ENCODE measurements around the gene FHOD3. TPM values are rescaled to one million over a fixed set of nuclear protein-coding genes. Genes with fewer than 3 reads are reported as not detected.

FHOD3 gene
- total RNA-seq, 1 experiment from 2014 or later = 10.6 TPM

DNA sequence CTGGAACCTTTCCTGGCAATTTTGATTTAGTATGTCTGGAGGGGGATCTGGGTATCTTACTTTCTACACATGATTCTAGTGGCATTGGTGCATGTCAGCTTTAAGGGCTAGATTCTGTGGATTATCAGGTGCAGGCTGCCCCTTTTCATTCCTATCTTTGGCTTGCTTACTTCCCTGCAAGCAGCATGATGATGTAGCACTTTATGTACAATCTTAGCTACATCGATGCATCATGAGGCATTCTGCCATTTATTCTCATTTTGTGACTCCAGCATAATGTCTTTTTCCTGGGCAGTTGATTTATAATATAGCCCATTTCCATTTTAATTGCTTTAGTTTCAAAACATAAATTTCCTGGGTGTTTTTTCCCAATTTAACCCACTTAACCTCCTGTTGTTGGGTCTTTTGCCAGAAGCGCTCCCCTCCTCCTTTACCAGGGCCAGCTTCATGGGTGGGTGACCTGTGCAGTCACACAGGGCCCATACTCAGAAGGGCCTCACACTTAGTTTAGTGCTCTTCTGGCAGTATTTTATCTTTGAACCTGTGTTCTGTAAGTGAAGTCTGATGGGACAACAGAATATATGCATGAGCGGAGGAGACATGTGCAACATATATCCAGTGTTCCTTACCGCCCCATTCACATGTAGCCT, 495.2 kb downstream of the FHOD3 start:
- Histone ChIP-seq H3K36me3 (ENCODE audit: low read depth) (no peaks in the 10 kb centered on the region), H3K9me2 (ENCODE audit: insufficient read depth) (no peaks in the 10 kb centered on the region), H2AFZ (no peak overlapping the region), H3K27me3 (ENCODE audit: insufficient read depth, low read depth) (no peaks in the 10 kb centered on the region), H3K79me2 (ENCODE audit: low read depth) (no peaks in the 10 kb centered on the region), H3F3A (ENCODE audit: insufficient read depth, low read depth) (no peaks in the 10 kb centered on the region), H3K27ac (no peak overlapping the region), H3K4me3 (no peak overlapping the region), H4K20me1 (ENCODE audit: insufficient read depth) (no peaks in the 10 kb centered on the region), H3K4me2 (no peak overlapping the region), H3K9me3 (ENCODE audit: insufficient read depth, low read depth) (no peaks in the 10 kb centered on the region), H3K4me1 (replicated peaks; ENCODE audit: insufficient read depth) (no peaks in the 10 kb centered on the region)
- intact Hi-C loops (cut with micrococcal nuclease; ENCODE audit: unreplicated experiment) = no loop called here
- BruUV-seq (replicated peaks) = no TSS peak
- no peak for DNase-seq
- ChIA-PET POLR2A (ENCODE audit: unreplicated experiment) (no interaction called here), CTCF (no interaction called here)
- TF ChIP-seq EZH2 (IDR thresholded peaks at IDR 0.05; ENCODE audit: low read depth) = no peak
- TF ChIP-seq, protein P1, sequence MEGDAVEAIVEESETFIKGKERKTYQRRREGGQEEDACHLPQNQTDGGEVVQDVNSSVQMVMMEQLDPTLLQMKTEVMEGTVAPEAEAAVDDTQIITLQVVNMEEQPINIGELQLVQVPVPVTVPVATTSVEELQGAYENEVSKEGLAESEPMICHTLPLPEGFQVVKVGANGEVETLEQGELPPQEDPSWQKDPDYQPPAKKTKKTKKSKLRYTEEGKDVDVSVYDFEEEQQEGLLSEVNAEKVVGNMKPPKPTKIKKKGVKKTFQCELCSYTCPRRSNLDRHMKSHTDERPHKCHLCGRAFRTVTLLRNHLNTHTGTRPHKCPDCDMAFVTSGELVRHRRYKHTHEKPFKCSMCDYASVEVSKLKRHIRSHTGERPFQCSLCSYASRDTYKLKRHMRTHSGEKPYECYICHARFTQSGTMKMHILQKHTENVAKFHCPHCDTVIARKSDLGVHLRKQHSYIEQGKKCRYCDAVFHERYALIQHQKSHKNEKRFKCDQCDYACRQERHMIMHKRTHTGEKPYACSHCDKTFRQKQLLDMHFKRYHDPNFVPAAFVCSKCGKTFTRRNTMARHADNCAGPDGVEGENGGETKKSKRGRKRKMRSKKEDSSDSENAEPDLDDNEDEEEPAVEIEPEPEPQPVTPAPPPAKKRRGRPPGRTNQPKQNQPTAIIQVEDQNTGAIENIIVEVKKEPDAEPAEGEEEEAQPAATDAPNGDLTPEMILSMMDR (conservative IDR thresholded peaks at IDR 0.05) = no peak

DNA sequence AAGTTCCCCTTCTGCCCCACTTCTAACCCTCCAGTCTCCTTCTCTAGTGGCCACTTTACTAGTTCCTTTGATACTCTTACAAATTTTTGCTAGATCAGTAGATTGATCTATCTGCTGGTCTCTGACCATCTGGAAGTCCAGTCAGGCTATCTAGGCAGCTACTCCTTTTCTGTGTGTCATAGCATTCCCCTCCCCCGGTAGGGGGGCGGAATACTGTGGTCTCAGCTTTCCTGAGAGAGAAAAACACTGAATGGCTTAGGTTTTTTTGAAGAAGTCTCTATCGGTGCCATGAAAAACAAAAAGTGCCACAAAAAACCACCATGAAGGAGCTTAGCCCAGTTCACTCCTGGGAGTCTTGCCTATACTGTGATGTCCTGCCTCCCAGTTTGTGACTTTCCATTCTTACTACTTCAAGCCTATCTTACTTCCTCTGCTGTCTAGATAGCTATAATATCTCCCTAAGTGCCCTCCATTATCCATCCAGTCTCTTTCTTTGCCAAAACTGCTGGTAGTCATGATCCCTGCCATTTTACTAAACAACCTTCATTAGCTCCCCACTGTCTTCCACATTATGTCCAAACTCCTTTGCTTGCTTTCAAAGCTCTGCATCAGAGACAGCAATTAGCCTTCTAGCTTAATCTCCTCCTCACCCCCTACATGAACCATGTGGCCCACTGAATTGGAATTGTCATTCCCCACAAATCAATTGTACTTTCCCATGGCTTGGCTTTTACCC, 501.4 kb downstream of the FHOD3 start:
- POLR2A ChIA-PET (ENCODE audit: unreplicated experiment) = no interaction called here
- Histone ChIP-seq H3K9me2 (ENCODE audit: insufficient read depth) (no peaks in the 10 kb centered on the region), H3K9me3 (ENCODE audit: insufficient read depth, low read depth) (no peaks in the 10 kb centered on the region), H3F3A (ENCODE audit: insufficient read depth, low read depth) (no peaks in the 10 kb centered on the region), H3K4me1 (replicated peaks; ENCODE audit: insufficient read depth) (no peaks in the 10 kb centered on the region), H3K79me2 (ENCODE audit: low read depth) (no peaks in the 10 kb centered on the region), H3K27ac (no peak overlapping the region), H3K4me3 (no peak overlapping the region), H2AFZ (no peak overlapping the region), H4K20me1 (ENCODE audit: insufficient read depth) (no peaks in the 10 kb centered on the region), H3K27me3 (ENCODE audit: insufficient read depth, low read depth) (no peaks in the 10 kb centered on the region), H3K4me2 (no peak overlapping the region), H3K36me3 (ENCODE audit: low read depth) (no peaks in the 10 kb centered on the region)
- BruUV-seq (replicated peaks) = no TSS peak
- TF ChIP-seq, protein P1 (conservative IDR thresholded peaks at IDR 0.05) = no peak
- no peak for TF ChIP-seq EZH2 (IDR thresholded peaks at IDR 0.05; ENCODE audit: low read depth)
- intact Hi-C loops (cut with micrococcal nuclease; ENCODE audit: unreplicated experiment) = no loop called here
- no peak for DNase-seq
- CTCF ChIA-PET = no interaction called here

DNA sequence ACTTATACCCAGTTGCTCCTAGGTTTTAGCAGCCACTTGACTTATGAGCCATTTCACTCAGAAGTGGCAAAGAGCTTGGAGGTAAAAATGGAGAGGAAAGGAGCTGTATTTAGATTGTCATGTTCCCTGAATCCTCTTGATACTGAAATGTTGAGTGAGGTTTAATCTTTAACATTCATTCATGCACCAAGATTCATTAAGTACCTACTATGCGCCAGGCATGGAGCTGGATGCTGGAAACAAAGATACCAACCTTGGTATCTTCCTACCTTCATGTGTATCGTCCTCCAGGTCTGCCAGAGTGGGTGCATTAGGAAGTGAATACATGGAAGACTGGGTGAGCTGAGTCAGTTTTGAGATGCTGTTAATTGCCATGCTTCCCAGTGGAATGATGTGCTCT, 507.6 kb downstream of the FHOD3 start:
- Histone ChIP-seq H3K9me3 (ENCODE audit: insufficient read depth, low read depth) (no peaks in the 10 kb centered on the region), H3K9me2 (ENCODE audit: insufficient read depth) (no peaks in the 10 kb centered on the region), H3K4me3 (no peak overlapping the region), H3K36me3 (ENCODE audit: low read depth) (no peaks in the 10 kb centered on the region), H4K20me1 (ENCODE audit: insufficient read depth) (peaks cover 4% of the 10 kb centered on the region; the same call in 1 of the 2 replicates), H3K4me2 (no peak overlapping the region), H3K79me2 (ENCODE audit: low read depth) (no peaks in the 10 kb centered on the region), H3K4me1 (replicated peaks; ENCODE audit: insufficient read depth) (no peaks in the 10 kb centered on the region), H3K27me3 (ENCODE audit: insufficient read depth, low read depth) (no peaks in the 10 kb centered on the region), H3F3A (ENCODE audit: insufficient read depth, low read depth) (no peaks in the 10 kb centered on the region), H3K27ac (no peak overlapping the region), H2AFZ (no peak overlapping the region)
- TF ChIP-seq, protein P1 (conservative IDR thresholded peaks at IDR 0.05) = no peak
- TF ChIP-seq EZH2 (IDR thresholded peaks at IDR 0.05; ENCODE audit: low read depth) = no peak
- ChIA-PET POLR2A (ENCODE audit: unreplicated experiment) (no interaction called here), CTCF (no interaction called here)
- no peak for DNase-seq
- no TSS peak for BruUV-seq (replicated peaks)
- intact Hi-C loops (cut with micrococcal nuclease; ENCODE audit: unreplicated experiment) = loop anchor here (10.0 kb wide), 1 partner anchor 710 kb away; no protein-coding TSS in a partner anchor

Data from PC-9 (cell line).